Suprapubic skin (tissue), 4 donors: ENCODE results near the gene RRP36. TPM values are rescaled to one million over a fixed set of nuclear protein-coding genes. Genes with fewer than 3 reads are reported as not detected.

Experiments used
- DNase-seq, 2 donors: peaks; one replicate each; pipeline ENCODE4 v3.0.0-alpha.2; 2019; ENCODE audit warnings: low spot score in 2 of 2
- H3K27ac ChIP-seq: fragments of 200-600 bp; sonication (generic); one replicate; pipeline ENCODE4 v1.5.1; 2019
- H3K27me3 ChIP-seq: fragments of 200-600 bp; sonication (generic); one replicate; pipeline ENCODE4 v1.5.1; 2019
- H3K36me3 ChIP-seq: fragments of 200-600 bp; sonication (generic); one replicate; pipeline ENCODE4 v1.5.1; 2019
- H3K4me1 ChIP-seq: fragments of 200-600 bp; sonication (generic); one replicate; pipeline ENCODE4 v1.5.1; 2019
- H3K4me3 ChIP-seq: fragments of 200-600 bp; sonication (generic); one replicate; pipeline ENCODE4 v1.5.1; 2019; ENCODE audit warnings: mild to moderate bottlenecking
- H3K9me3 ChIP-seq: fragments of 200-600 bp; sonication (generic); one replicate; pipeline ENCODE4 v1.5.1; 2019
- CTCF ChIP-seq, 2 donors: fragments of 200-600 bp in 1 of 2; fragments of 450-650 bp in 1 of 2; sonication (generic) in 1 of 2; IDR thresholded peaks; one replicate each; pipeline ENCODE4 v1.5.1; 2016 to 2019; ENCODE audit warnings: antibody characterized with exemption in 2 of 2, mild to moderate bottlenecking in 1 of 2, moderate library complexity in 1 of 2
- EP300 ChIP-seq: sonication (generic); formaldehyde crosslinking; IDR thresholded peaks from one replicate; pipeline ENCODE4 v1.6.1; 2017; ENCODE audit warnings: antibody characterized with exemption
- POLR2A ChIP-seq, 2 donors: fragments of 450-650 bp; IDR thresholded peaks; one replicate each; pipeline ENCODE4 v1.6.1; 2017; ENCODE audit warnings: antibody characterized with exemption in 2 of 2, mild to moderate bottlenecking in 2 of 2, moderate library complexity in 2 of 2
- POLR2AphosphoS5 ChIP-seq, 3 donors: sonication (generic); formaldehyde crosslinking; IDR thresholded peaks; one replicate each; pipeline ENCODE4 v1.6.1; 2017; ENCODE audit warnings: antibody characterized with exemption in 3 of 3
- WGBS: methylation state at CpG from one replicate; pipeline ENCODE4 v1.1.5; 2018; 5-methylcytosine and 5-hydroxymethylcytosine counted together
- total RNA-seq, 4 donors: library from RNA; depleted of rRNA; stranded (reverse); fragments of >200 nt; gene quantifications; one replicate each; pipeline ENCODE4 v1.1.0, GENCODE V29; 2016

The RRP36 gene
- total RNA-seq, 4 donors from 2014 or later, result 30.8 to 66.6 (median 53.6) TPM

DNA sequence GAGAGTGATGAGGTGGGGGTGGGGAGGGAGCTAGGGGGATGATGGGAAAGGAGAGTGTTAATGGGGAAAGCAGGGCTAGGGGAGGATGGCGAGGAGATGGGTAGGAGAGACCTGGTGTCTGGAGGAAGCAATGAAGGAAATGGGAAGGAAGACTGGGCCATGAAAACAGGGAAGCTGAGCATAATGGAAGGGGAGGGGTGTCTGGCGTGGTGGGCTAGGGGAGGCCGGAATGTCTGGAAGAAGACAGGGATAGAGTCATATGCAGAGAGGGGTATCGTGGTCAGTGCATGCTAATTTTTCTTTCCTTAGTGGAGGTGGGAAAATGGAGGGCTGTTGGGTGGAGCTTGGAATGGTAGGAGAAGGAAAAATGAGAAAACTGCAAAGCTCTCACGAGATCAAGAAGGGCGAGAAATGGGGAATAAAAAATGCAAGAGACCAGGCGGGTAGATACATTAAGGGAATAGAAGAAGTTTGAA lies 7.0 kb upstream of the RRP36 start:
- DNase-seq, result no peak
- Histone ChIP-seq H3K27ac (peak overlapping the region; percentile 71), H3K4me3 (peak overlapping the region; percentile 86), H3K9me3 (no peaks in the 10 kb centered on the region), H3K4me1 (peaks cover 46% of the 10 kb centered on the region), H3K36me3 (peaks cover 46% of the 10 kb centered on the region), H3K27me3 (no peaks in the 10 kb centered on the region)
- under 1% methylated on average over 7 of the region's 7 CpGs for WGBS
- TF ChIP-seq EP300 (no peak), POLR2A (IDR thresholded peaks at IDR 0.05) (no peak), CTCF (IDR thresholded peaks at IDR 0.05) (no peak), POLR2AphosphoS5 (IDR thresholded peaks at IDR 0.05) (no peak)

DNA sequence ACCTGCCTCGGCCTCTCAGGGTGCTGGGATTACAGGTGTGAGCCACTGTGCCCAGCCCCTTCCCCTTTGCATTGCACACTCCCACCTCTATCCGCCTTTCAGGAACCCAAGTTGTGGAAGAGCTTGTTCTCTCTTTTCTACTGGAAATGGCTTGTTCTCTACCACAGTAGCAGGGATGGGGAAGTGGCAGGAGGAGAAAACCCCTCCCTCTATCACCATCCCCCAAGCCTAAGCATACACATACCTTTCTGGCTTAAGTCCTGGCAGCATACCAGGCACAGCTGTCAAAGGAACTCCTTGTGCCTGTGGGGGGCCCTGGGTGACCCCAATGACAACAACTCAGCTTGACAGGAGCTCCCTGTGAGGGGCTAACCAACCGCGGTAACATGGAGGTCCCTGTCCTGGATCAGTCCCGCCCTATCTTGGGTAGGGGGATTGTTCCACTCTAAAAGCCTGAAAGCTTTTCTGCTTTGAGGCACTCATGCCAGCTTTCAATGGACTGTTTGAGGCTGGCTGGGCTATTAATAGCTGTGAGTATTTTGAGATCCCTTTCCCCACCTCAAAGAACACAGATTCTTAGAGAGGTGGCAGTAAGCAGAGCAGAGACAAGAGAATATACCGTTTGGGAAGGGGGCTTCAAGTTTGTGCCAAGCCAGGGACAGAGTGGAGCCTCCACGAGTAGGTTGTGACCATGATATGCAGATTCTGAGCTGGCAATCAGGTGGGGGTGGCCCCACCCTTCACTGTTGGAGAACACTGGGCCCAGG lies 5.1 kb upstream of the RRP36 start:
- H3K4me1 ChIP-seq, result peaks cover 54% of the 10 kb centered on the region
- no peak overlapping the region for H3K27ac ChIP-seq
- 85% methylated on average over 7 of the region's 7 CpGs for WGBS
- TF ChIP-seq EP300 (no peak), POLR2A (IDR thresholded peaks at IDR 0.05) (no peak), POLR2AphosphoS5 (IDR thresholded peaks at IDR 0.05) (no peak), CTCF (IDR thresholded peaks at IDR 0.05) (no peak)
- H3K27me3 ChIP-seq, result no peaks in the 10 kb centered on the region
- H3K9me3 ChIP-seq, result no peaks in the 10 kb centered on the region
- H3K4me3 ChIP-seq, result no peak overlapping the region
- H3K36me3 ChIP-seq, result peaks cover 27% of the 10 kb centered on the region
- no peak for DNase-seq

GRCh38 chr6:43016943-43017334 lies 4.5 kb upstream of the RRP36 start:
- Histone ChIP-seq H3K27ac (no peak overlapping the region), H3K27me3 (no peaks in the 10 kb centered on the region), H3K4me3 (no peak overlapping the region), H3K4me1 (peaks cover 52% of the 10 kb centered on the region), H3K36me3 (peaks cover 22% of the 10 kb centered on the region), H3K9me3 (no peaks in the 10 kb centered on the region)
- TF ChIP-seq CTCF (IDR thresholded peaks at IDR 0.05) (no peak), POLR2AphosphoS5 (IDR thresholded peaks at IDR 0.05) (no peak), POLR2A (IDR thresholded peaks at IDR 0.05) (no peak), EP300 (no peak)
- no peak for DNase-seq
- 87% methylated on average over 5 of the region's 12 CpGs for WGBS

DNA sequence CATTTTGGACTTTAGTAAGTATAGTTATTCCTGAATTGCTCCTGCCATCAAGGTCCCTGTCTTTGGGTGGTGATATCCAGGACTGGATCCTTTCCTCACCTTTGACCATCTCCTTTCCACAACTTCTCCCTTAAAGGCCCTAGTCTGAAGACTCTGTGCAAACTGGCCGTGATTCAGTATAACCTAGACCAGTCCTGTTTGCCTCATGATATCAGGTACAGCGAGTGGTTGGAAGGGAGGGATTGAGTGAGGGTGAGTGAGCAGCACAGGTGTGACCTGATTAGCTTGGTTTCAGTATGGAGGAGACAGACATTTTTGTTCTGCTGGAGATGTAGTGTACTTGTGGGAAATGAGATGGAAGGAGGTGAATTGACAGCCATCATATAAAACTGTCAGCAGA lies 2.3 kb upstream of the RRP36 start:
- Histone ChIP-seq H3K27me3 (no peaks in the 10 kb centered on the region), H3K36me3 (peaks cover 19% of the 10 kb centered on the region), H3K4me3 (no peak overlapping the region), H3K27ac (no peak overlapping the region), H3K9me3 (no peaks in the 10 kb centered on the region), H3K4me1 (peaks cover 54% of the 10 kb centered on the region)
- no peak for DNase-seq
- 94% methylated on average over 2 of the region's 2 CpGs for WGBS
- no peak for TF ChIP-seq EP300
- TF ChIP-seq POLR2AphosphoS5 (IDR thresholded peaks at IDR 0.05), result no peak
- TF ChIP-seq CTCF (IDR thresholded peaks at IDR 0.05), result no peak
- no peak for TF ChIP-seq POLR2A (IDR thresholded peaks at IDR 0.05)

DNA sequence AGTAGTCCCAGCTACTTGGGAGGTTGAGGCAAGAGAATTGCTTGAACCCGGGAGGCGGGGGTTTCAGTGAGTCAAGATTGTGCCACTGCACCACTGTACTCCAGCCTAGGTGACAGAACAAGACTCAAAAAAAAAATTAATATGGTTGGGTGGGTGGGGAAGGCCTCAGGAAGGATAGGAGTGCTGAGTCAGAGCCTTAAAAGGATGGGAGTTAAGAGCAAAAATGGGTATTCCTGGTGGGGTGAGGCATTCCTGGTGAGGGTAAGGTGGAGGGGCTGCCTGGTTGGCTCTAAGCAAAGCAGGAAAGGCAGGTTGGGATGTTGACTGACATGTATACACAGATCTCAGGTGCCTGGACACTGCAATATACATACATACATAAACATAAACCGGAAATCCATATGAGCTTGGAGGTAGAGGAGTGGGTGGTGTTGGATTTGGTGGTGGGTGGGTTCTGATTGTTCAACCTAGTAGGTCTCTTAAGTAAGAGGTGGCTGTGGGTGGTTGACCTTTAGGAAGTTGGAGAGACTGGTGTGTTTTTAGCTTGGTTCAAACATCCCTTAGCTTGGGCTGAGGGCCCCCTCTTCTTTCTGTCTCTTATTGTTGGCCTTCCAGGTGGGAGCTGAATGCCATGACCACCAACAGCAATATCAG lies 1.2 kb upstream of the RRP36 start:
- Histone ChIP-seq H3K27me3 (no peaks in the 10 kb centered on the region), H3K4me1 (peaks cover 49% of the 10 kb centered on the region), H3K4me3 (no peak overlapping the region), H3K9me3 (no peaks in the 10 kb centered on the region), H3K27ac (no peak overlapping the region), H3K36me3 (peaks cover 29% of the 10 kb centered on the region)
- no peak for TF ChIP-seq POLR2AphosphoS5 (IDR thresholded peaks at IDR 0.05)
- TF ChIP-seq CTCF (IDR thresholded peaks at IDR 0.05), result no peak
- no peak for TF ChIP-seq EP300
- no peak for TF ChIP-seq POLR2A (IDR thresholded peaks at IDR 0.05)
- WGBS, result 93% methylated on average over 3 of the region's 3 CpGs
- no peak for DNase-seq
